ENCODE measurements around the gene ANKRD22. TPM values are rescaled to one million over a fixed set of nuclear protein-coding genes. Genes with fewer than 3 reads are reported as not detected.

The ANKRD22 gene
- not detected in 3 replicates for total RNA-seq
- long read RNA-seq = 0 reads

- peaks cover 6% of the 10 kb centered on the region for H3K4me1 Mint-ChIP-seq (ENCODE audit: low read depth)
- H3K27ac Mint-ChIP-seq (ENCODE audit: unreplicated experiment) = no peak within 1 kb of the TSS
- H3K4me3 Mint-ChIP-seq (ENCODE audit: unreplicated experiment) = no peak within 1 kb of the TSS
- no peaks in the 10 kb centered on the region for H3K36me3 Mint-ChIP-seq (ENCODE audit: low read depth)
- H3K9me3 Mint-ChIP-seq (ENCODE audit: low read depth) = peaks cover 3% of the 10 kb centered on the region
- DNase-seq (ENCODE audit: low spot score) = no peak
- TF ChIP-seq, protein P1, sequence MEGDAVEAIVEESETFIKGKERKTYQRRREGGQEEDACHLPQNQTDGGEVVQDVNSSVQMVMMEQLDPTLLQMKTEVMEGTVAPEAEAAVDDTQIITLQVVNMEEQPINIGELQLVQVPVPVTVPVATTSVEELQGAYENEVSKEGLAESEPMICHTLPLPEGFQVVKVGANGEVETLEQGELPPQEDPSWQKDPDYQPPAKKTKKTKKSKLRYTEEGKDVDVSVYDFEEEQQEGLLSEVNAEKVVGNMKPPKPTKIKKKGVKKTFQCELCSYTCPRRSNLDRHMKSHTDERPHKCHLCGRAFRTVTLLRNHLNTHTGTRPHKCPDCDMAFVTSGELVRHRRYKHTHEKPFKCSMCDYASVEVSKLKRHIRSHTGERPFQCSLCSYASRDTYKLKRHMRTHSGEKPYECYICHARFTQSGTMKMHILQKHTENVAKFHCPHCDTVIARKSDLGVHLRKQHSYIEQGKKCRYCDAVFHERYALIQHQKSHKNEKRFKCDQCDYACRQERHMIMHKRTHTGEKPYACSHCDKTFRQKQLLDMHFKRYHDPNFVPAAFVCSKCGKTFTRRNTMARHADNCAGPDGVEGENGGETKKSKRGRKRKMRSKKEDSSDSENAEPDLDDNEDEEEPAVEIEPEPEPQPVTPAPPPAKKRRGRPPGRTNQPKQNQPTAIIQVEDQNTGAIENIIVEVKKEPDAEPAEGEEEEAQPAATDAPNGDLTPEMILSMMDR (IDR thresholded peaks at IDR 0.05) = no peak
- H3K27me3 Mint-ChIP-seq (ENCODE audit: low read depth) = peaks cover 2% of the 10 kb centered on the region
These were observed at the start of gene ANKRD22 for GRCh38 chr10:88851706-88852105. Gene ANKRD22 (minus strand): TSS chr10:88851844. CDS start chr10:88851607, 237 bp downstream.

GRCh38 chr10:88899886-88900285 lies 48.2 kb upstream of the ANKRD22 start:
- Mint-ChIP-seq H3K27me3 (ENCODE audit: low read depth) (no peaks in the 10 kb centered on the region), H3K36me3 (ENCODE audit: low read depth) (no peaks in the 10 kb centered on the region), H3K27ac (ENCODE audit: unreplicated experiment) (no peak overlapping the region), H3K9me3 (ENCODE audit: low read depth) (no peaks in the 10 kb centered on the region), H3K4me3 (ENCODE audit: unreplicated experiment) (no peak overlapping the region), H3K4me1 (ENCODE audit: low read depth) (peaks cover 10% of the 10 kb centered on the region)
- no peak for DNase-seq (ENCODE audit: low spot score)
- TF ChIP-seq, protein P1 (IDR thresholded peaks at IDR 0.05) = no peak

DNA sequence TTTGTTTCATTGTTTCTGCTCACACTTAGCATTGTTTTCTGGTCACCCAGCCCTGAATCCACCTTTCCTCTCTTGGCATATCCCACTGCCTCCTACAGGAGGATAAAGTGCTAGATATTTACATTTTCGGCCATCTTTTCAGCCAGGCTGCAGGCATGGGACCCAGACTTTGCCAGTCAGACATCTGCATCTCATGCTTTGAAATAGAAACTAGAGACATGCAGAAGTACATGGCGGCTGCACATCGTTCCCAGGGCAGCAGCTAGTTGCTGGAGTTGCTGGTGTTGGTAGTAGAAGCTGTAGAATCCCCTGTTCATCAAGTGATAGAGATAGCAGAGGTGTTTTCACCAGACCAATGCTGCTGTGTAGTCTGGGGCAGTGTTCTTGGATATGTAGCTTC lies 47.1 kb upstream of the ANKRD22 start:
- Mint-ChIP-seq H3K27me3 (ENCODE audit: low read depth) (no peaks in the 10 kb centered on the region), H3K9me3 (ENCODE audit: low read depth) (no peaks in the 10 kb centered on the region), H3K4me1 (ENCODE audit: low read depth) (peaks cover 10% of the 10 kb centered on the region), H3K27ac (ENCODE audit: unreplicated experiment) (no peak overlapping the region), H3K36me3 (ENCODE audit: low read depth) (no peaks in the 10 kb centered on the region), H3K4me3 (ENCODE audit: unreplicated experiment) (no peak overlapping the region)
- no peak for DNase-seq (ENCODE audit: low spot score)
- TF ChIP-seq, protein P1 (IDR thresholded peaks at IDR 0.05) = no peak

GRCh38 chr10:88896994-88897853 lies 45.6 kb upstream of the ANKRD22 start:
- Mint-ChIP-seq H3K36me3 (ENCODE audit: low read depth) (no peaks in the 10 kb centered on the region), H3K9me3 (ENCODE audit: low read depth) (no peaks in the 10 kb centered on the region), H3K4me1 (ENCODE audit: low read depth) (peaks cover 16% of the 10 kb centered on the region), H3K27me3 (ENCODE audit: low read depth) (no peaks in the 10 kb centered on the region), H3K4me3 (ENCODE audit: unreplicated experiment) (no peak overlapping the region), H3K27ac (ENCODE audit: unreplicated experiment) (no peak overlapping the region)
- TF ChIP-seq, protein P1 (IDR thresholded peaks at IDR 0.05) = no peak
- no peak for DNase-seq (ENCODE audit: low spot score)

- no peaks in the 10 kb centered on the region for H3K36me3 Mint-ChIP-seq (ENCODE audit: low read depth)
- DNase-seq (ENCODE audit: low spot score) = no peak
- peaks cover 10% of the 10 kb centered on the region for H3K4me1 Mint-ChIP-seq (ENCODE audit: low read depth)
- no peak overlapping the region for H3K27ac Mint-ChIP-seq (ENCODE audit: unreplicated experiment)
- no peaks in the 10 kb centered on the region for H3K9me3 Mint-ChIP-seq (ENCODE audit: low read depth)
- H3K4me3 Mint-ChIP-seq (ENCODE audit: unreplicated experiment) = no peak overlapping the region
- TF ChIP-seq, protein P1 (IDR thresholded peaks at IDR 0.05) = no peak
- H3K27me3 Mint-ChIP-seq (ENCODE audit: low read depth) = no peaks in the 10 kb centered on the region
These were observed 44.8 kb upstream of the ANKRD22 start for GRCh38 chr10:88896372-88896993.

Measured in chondrocyte (in vitro differentiated cells).